GM19025 (cell line): ENCODE measurements around the gene C1QTNF12.

Source experiments
- ATAC-seq: cut with Tn5 transposase; IDR thresholded peaks from one replicate; pipeline ENCODE4 v1.9.1; 2021; ENCODE audit warnings: mild to moderate bottlenecking, low read depth, moderate library complexity; ENCODE audit not compliant: unreplicated experiment

Gene C1QTNF12

DNA sequence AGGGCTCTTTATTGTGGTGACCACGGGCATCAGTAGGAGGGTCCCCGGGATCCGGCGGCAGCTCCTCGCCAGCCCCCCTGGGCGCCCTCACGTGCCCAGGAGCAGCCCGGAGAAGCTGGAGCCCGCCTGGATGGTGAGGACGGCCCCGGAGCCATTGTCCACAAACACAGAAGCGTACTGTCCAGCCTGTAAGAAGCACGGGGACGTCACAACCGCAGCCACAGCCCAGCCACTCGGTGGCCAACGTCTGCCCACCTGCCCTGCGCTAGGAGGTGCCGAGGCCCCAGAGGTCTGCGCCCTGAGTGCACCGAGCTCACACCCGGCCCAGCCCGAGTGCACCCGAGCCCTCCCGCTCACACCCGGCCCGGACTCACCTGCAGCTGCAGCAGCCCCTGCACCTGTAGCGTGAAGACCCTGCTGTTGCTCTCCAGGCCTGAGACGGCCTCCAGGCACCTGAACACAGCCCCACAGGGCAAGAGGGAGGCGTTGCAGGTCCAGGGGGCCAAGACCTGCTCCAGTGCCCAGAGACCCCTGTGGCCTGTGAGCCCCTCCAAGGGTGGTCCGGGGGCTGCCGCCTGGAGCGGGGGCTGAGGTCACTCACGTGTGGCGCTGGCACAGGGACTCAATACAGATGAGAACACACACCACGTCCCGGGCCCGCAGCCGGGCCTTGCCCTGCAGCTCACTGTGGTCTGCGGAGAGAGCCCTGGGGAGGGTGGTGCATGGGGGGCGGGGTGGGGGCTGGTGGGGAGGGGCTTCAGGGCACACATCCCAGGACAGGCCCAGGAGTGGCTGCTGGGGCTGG lies 3.9 kb downstream of the C1QTNF12 start:
- no peak for ATAC-seq

DNA sequence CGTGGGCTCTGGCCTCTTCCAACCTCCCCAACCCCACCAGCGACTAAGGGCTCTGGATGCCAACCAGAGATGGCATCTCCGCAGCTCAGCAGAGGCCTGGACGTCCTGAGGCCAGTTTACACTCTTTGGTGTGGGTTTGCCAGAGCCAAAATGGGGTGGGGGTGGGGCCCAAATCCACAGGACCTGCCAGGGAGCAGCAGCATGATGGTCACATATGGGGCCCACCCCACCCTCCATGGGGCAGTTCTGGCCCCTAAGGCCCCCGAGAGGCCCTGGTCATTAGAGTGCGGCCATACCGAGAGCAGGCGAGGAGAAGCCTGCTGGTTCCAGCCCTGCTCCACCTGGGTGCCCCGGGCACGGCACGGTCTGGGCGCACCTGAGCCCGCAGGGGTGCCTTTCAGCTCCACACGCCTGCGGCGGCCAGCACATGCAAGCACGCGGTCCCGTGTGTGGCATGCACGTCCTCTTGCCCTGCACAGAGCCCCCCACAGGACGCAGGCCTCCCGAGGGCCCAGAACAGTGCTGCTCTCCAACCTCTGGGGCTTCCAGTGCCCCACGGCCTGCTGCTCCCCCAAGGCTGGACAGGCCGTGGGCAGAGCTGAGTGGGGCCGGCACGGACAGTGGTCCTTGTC lies 4.8 kb downstream of the C1QTNF12 start:
- ATAC-seq: no peak

DNA sequence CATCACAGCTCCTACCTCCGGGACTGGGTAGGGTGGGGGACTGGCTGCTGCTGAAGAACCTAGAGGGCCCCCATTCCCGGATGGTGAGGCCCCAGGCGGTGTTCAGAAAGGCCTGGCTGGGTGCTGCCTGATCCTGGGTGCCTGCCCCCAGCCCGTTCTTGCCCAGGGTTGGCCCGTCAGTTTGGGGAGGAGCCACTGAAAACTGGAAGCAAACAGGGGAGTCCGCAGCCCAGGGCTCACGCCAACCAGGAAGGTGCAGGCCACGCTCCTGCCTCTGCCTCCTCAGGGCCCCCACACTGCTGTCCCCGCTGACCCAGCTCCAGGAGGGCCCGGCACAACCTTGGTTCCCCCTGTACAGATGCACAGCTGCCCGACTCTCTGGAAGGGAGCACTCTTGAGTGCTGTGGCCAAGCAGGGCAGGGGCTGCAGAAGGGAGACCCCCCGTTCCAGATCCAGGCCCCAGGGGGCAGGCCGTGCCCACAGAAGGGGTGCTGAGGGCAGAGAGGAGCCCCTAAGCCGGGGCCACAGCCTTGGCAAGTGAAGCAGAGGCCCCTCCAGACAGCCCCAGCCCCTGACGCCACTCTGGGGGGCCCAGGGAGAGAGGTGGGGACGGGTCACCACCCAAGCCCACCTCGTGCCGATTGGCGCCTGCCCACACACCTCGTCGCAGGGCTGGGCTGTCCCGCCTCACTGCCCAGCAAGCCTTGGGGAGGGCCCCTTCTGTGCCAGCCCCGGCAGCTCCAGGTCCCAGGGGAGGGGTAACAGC lies 5.5 kb downstream of the C1QTNF12 start:
- ATAC-seq: no peak

DNA sequence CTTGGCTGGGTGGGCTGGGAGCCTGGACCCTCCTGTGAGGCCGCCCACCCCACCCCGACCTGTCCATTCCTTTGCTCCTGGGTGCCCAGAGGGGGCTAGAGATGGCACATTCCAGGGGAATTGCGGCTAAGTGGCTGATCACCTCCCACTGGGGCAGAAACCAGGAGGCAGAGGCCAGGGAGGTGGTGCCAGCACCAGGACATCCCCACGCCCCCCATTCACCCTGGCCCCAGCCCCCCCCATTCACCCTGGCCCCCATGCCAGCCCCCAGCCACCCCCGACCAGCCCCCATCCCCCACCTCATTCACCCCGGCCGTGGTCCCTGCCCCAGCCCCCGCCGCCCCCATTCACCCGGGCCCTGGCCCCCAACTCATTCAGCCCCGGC lies 6.2 kb downstream of the C1QTNF12 start:
- no peak for ATAC-seq

DNA sequence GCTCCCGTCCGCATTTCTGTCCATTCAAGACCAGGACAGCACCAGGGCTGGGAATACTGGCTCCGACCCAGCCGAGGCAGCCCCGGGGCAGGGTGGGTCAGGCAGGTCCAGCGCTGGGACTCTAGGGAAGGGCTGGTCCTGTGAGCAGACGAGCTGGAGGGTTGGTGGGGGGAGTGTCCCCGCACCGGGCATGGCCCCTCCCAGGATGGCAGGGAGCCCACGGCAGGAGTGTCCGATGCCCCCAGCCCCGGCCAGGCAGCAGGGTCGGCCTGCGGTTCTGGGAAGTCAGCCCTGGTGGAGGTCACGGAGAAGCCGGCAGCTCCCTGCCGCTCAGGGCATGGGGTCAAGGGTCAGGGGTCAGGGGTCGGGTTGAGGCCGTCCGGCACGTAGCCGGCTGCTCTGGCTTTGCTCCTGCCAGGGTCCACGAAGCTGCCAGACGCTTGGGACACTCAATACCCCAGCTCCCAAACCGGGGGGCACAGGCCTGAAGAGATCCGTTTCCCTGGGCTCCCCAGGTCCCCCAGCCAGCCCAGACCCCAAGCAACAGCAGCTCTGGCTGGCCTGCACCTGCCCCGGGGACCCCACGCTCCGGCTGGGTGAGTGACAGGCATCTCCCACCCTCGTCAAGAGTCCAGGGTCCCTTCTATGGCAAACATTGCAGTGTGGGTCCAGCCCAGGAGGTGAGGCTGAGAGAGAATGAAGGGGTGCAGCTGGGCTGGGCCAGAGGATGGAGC lies 6.7 kb downstream of the C1QTNF12 start:
- ATAC-seq: no peak

DNA sequence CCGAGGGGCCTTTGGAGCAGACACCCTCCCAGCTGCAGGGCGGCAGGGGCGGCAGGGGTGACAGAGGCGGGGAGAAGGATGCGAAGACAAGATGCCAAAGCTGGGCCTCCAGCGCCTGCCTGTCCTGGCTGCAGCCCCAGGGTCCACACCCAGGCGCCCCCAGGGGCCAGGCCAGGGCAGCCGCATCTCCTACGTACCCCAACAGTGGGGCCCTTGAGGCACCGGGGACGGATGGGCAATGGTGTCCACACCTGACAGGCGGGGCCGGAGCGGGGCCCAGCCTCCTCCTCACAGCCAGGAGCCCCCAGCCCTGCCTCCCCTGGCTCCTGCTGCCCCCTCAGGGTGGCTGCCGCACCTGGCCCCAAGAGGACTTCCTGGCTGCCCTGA lies 7.3 kb downstream of the C1QTNF12 start:
- no peak for ATAC-seq

DNA sequence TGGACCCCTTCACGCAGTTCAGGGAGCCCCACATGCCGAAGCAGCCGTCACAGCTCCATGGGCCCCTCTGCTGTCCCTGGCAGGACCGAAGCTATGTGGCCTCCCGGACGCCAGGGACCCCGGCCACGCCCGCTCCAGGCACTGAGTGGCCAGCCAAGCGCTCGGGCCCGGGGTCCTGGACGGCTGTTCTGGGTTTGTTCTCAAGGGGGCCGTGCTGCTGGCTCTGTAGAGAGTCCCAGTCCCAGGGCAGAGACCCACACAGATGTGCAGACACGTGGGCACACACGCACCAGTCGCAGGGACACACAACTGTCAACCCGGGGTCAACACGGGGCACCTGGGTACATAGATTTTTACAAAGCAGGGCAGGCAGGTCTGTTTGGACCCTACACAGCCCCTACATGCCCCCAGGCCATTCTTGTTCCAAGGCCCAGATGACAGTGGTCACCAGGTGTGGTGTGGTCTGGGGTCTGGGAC lies 7.8 kb downstream of the C1QTNF12 start:
- no peak for ATAC-seq

DNA sequence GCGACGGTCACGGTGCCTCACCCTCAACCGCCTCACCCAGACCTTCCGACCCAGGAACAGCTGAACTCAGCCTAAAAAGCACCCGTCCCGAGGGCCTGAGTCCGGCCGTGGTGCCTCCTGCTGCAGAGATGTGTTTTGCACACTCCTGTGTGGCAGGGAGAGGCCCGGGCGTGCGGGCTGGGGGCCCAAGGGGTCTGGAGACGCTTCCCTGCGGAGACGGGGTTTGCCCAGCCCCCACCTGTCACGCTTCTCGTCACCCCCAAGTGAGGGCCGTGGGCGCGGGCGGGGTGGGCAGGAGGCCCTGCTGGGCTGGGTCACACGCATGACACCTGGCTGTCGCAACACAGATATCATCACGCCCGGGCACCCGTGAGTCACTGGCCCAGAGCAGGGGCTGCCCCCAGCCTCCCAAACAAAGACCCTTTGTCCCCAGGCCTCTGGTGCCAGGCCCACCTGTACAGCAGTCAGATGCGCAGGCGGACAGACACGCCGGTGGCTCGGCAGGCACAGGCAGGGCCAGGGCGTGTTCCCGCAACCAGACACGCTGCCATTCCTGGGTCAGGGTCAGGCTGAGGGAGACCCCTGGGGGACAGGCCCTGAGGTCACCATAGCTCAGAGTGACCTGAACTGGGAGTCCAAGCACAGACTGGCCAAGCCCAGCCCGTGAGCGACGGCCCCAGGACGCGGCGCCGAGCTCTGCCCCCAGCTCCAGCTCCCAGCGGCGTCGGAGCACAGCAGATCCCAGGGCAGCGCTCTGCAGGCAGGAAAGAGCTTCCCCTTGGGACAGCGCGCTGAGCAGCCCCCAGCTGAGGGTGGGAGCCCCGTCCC lies 8.4 kb downstream of the C1QTNF12 start:
- ATAC-seq: no peak

DNA sequence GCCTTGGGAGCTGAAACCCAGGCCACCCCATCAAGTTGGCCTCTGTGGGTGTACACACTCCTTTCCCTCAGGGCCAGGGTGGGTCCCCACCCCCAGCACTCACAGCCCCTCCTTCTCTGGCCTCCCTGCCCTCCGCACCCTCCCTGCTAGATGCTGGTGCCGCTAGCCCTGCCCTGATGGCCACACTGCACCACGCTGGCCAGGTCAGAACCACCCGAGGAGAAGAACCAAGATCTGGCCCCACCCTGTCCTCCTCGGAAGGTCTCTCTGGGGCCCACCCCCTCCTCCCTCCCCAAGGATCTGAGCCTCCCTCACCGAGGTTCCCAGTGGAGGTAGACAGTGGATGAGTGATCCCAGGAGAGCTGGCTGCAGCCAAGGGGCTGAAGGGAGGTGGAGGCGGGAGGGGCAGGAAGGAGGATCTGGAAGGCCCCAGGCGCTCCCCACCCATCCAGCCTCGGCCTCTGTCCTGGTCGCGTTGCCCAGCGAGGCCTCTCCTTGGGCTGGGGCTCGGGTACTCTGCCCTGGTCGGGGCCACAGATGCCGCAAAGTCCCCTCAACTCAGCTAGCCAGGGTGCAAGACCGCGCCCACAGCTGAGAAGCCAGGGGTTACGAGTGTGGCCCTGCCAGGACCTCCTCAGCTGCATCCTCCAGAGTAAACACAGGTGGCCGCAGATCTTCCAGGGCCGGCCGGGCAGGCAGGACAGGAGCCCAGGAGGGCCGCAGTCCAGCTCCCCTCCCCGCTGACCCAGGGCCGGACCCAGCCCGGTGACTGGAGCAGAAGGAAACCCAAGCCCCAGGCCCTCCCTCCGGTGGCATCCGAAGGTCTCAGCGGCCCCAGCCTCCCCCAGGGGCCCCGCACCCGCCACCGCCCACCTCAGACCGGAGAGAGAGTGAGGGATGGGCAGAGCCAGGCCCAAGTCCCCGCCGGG lies 9.3 kb downstream of the C1QTNF12 start:
- ATAC-seq: no peak

DNA sequence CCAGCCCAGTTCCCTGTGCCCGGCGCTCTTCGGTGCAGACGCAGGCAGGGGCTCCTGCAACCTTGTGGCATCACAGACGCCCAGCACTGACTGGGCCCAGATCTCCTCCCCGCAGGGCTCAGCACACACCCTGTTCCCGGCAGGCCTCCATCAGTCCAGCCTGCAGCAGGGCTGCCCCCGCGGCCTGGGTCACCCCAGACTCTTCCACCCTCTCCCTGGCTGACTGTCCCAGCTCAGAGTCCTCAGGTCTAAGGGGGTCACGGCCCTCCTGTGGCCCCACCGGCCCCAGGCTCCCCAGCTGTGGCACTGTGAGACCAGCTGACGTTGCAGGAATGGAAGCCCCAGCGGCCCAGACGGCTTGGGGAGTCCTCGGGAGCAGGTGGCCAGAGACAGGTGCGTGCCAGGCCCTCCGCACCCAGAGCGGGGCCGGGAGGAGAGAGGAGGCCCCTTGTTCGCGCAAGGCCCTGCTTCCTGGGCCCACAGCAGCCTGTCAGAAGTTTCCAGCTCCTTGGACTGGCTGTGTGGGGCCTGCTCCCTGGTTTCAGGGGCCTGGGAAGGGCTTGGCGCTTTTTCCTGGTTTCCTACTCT lies 10.3 kb downstream of the C1QTNF12 start:
- ATAC-seq: no peak

DNA sequence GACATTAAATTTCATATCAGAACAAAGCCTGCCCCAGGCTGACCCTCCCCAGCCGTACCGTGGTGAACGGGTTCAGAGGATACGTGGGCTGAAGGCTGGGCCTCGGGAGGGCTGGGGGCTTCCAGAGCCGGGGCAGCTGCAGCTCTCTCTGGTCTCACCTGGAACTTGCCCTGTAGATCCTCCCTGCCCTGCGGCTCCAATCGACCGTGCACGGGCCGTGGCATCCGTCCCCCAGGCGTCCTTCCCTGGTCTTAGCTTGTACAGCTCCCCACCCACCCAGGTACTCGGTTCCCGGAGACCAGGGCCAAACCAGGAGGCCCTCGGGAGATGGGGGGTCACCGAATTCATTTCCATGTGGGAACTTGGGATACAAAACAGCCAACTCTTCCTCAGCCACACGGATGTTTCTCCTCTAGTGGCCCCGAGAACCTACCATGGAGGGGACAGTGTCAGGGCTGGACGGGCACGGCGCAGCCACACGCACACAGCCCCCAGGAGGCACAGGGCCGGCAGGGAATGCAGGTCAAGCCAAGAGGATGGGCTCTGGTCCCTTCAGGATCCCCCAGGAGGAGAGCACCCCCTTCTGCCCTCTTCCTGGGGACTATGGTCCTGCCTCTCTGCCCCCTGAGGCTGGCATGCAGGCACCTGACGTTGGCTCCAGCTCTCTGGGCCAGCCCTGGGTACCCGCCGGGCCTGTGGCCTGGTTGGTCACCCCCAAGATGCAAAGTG lies 11.3 kb downstream of the C1QTNF12 start:
- no peak for ATAC-seq

DNA sequence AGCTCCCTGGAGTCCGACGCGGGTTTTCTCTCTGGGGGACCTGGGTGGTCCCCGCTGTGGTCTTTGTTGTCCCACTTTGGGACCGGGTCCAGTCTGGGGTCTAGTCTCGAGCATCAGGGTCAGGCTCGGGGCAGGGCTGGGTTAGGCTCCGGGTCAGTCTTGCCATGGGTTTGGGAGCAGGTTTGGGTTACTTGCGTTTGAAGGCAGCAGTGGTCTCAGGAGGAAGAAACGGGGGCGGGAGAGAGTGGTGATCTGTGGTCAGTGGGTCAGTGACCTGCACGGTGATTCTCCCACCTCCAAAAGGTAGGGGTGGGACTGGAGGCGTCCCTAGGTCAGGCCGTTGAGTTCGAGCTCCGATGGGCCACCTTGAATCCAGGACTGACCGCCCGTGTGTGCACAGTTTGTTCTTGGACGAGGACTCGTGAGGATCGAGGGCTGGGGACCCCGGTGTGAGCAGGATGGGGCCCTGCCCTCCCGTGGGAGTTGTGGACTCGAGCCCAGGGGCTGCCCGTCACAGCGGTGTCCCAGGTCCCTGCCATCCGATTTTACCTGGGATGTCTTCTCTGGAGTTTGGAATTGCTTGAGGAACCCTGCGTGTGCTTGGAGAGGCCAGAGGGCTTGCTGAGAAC lies 12.2 kb downstream of the C1QTNF12 start:
- ATAC-seq: no peak

DNA sequence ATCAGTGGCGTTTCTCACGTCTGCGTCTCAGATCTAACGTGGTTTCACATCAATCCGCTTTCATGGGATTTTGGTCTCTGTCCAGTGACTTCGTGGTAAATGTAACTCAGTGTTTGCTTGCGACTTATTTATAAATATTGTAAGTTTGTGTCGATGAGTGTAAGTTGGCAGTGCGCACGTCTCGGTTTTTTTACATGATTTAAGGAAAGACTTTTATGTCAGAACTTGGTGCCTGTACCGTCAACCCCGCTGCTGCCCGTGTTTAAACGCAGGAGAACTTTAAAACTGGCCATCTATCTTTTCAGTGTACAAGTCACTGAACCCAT lies 13.0 kb downstream of the C1QTNF12 start:
- no peak for ATAC-seq

DNA sequence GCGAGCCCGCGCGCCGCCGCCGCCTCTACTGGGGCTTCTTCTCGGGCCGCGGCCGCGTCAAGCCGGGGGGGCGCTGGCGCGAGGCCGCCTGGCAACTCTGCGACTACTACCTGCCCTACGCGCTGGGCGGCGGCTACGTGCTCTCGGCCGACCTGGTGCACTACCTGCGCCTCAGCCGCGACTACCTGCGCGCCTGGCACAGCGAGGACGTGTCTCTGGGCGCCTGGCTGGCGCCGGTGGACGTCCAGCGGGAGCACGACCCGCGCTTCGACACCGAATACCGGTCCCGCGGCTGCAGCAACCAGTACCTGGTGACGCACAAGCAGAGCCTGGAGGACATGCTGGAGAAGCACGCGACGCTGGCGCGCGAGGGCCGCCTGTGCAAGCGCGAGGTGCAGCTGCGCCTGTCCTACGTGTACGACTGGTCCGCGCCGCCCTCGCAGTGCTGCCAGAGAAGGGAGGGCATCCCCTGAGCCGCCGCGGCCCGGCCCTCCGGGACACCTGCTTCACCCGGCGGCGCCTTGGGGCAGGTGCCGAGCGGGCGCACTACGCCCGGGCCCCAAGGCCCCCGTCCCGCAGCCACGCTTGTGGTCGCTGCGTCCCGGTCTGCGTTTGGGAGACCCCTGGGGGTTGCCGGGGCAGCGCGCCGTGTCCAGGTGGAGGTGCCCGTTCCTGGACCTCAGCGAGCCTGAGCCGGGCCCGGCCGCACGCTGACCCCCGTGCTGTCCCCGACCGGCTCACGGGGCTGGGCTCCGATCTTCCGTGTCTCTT lies 13.5 kb downstream of the C1QTNF12 start:
- ATAC-seq: no peak

DNA sequence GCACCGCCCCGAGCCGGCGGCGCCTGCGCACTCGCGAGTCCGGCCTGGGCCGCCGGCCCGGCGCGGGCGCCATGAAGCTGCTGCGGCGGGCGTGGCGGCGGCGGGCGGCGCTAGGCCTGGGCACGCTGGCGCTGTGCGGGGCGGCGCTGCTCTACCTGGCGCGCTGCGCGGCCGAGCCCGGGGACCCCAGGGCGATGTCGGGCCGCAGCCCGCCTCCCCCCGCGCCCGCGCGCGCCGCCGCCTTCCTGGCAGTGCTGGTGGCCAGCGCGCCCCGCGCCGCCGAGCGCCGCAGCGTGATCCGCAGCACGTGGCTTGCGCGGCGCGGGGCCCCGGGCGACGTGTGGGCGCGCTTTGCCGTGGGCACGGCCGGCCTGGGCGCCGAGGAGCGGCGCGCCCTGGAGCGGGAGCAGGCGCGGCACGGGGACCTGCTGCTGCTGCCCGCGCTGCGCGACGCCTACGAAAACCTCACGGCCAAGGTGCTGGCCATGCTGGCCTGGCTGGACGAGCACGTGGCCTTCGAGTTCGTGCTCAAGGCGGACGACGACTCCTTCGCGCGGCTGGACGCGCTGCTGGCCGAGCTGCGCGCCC lies 14.2 kb downstream of the C1QTNF12 start, which contains the start of gene B3GALT6:
TSS of gene B3GALT6 (plus strand) at position 30 of the 588 bp plus-strand sequence. CDS start at position 72, 42 bp downstream.
- ATAC-seq: no peak
